Stimulated activated CD4-positive, alpha-beta T cell treated with anti-CD3 and anti-CD28 coated beads, TNF-alpha, amount 100 ng/mL, for 1 hour (primary cell): ENCODE data around the gene CCNT2.
"Not testable (repeated sequence)": the region's sequence is repeated elsewhere in the genome, so short reads cannot be mapped to it uniquely, and the experiment has no call there.

Experiments
- DNase-seq, 3 donors: peaks; one replicate each; pipeline ENCODE4 v3.0.0-alpha.2; 2020; ENCODE audit warnings: low read depth in 3 of 3, low spot score in 1 of 3

The CCNT2 gene

GRCh38 chr2:134973241-134974138 lies 54.9 kb downstream of the CCNT2 start:
- DNase-seq: no peak

GRCh38 chr2:134975281-134976009 lies 56.8 kb downstream of the CCNT2 start:
- no peak for DNase-seq

- no peak for DNase-seq
Measured at GRCh38 chr2:134976074-134976702, 57.6 kb downstream of the CCNT2 start.

- not testable (repeated sequence) for DNase-seq
Measured at GRCh38 chr2:134977104-134977503, 58.5 kb downstream of the CCNT2 start.

GRCh38 chr2:134979221-134979620 lies 60.6 kb downstream of the CCNT2 start:
- no peak for DNase-seq

- no peak for DNase-seq
Measured at GRCh38 chr2:134980639-134981038, 62.0 kb downstream of the CCNT2 start.

GRCh38 chr2:134982603-134983002 lies 64.0 kb downstream of the CCNT2 start:
- no peak for DNase-seq

GRCh38 chr2:134985061-134985460 lies 66.4 kb downstream of the CCNT2 start:
- no peak for DNase-seq

GRCh38 chr2:134988994-134989605 lies 70.5 kb downstream of the CCNT2 start:
- DNase-seq: no peak

GRCh38 chr2:134999521-134999920 lies 80.9 kb downstream of the CCNT2 start:
- DNase-seq: no peak

- DNase-seq: no peak
Measured at GRCh38 chr2:135002836-135003235, 84.2 kb downstream of the CCNT2 start.

GRCh38 chr2:135004005-135004746 lies 85.6 kb downstream of the CCNT2 start:
- peak; percentile 25 to 66 (median 48) for DNase-seq

GRCh38 chr2:135005753-135006152 lies 87.1 kb downstream of the CCNT2 start:
- no peak for DNase-seq
